Measurements from ENCODE around the gene SASS6.

Gene SASS6

DNA sequence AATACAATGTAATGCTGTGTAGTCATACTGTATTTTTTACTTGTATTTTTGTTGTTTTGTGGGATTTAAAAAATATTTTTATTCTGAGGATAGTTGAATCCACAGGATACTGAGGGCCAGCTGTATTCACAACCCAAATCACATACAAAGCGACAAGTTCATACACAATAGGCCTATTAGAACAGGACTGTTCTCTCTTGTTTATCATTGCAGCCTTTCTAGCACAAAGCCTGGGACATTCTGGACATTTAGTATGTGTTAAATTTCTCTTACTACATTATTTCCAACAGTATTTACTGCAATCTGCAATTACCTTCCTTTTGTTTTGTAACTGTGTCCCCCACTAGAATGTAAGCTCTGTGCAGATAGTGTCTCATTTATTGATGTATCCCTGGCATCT lies 97.5 kb downstream of the SASS6 start:
- TF ChIP-seq FOXP2 (optimal IDR thresholded peaks at IDR 0.05; ENCODE audit: borderline replicate concordance, extremely low read depth, extremely low read length, insufficient read depth) (no peak), SIN3A (IDR thresholded peaks at IDR 0.05; ENCODE audit: borderline replicate concordance, insufficient read depth, low read length) (no peak), TAF1 (IDR thresholded peaks at IDR 0.05; ENCODE audit: borderline replicate concordance, insufficient read depth, low read length) (no peak), POLR2AphosphoS5 (IDR thresholded peaks at IDR 0.05; ENCODE audit: low read depth, low read length) (no peak)
- TF ChIP-seq, protein P1, sequence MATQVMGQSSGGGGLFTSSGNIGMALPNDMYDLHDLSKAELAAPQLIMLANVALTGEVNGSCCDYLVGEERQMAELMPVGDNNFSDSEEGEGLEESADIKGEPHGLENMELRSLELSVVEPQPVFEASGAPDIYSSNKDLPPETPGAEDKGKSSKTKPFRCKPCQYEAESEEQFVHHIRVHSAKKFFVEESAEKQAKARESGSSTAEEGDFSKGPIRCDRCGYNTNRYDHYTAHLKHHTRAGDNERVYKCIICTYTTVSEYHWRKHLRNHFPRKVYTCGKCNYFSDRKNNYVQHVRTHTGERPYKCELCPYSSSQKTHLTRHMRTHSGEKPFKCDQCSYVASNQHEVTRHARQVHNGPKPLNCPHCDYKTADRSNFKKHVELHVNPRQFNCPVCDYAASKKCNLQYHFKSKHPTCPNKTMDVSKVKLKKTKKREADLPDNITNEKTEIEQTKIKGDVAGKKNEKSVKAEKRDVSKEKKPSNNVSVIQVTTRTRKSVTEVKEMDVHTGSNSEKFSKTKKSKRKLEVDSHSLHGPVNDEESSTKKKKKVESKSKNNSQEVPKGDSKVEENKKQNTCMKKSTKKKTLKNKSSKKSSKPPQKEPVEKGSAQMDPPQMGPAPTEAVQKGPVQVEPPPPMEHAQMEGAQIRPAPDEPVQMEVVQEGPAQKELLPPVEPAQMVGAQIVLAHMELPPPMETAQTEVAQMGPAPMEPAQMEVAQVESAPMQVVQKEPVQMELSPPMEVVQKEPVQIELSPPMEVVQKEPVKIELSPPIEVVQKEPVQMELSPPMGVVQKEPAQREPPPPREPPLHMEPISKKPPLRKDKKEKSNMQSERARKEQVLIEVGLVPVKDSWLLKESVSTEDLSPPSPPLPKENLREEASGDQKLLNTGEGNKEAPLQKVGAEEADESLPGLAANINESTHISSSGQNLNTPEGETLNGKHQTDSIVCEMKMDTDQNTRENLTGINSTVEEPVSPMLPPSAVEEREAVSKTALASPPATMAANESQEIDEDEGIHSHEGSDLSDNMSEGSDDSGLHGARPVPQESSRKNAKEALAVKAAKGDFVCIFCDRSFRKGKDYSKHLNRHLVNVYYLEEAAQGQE (IDR thresholded peaks at IDR 0.05; ENCODE audit: insufficient read depth in 1 of 2, low read depth in 2 of 2, low read length in 2 of 2), result no peak

DNA sequence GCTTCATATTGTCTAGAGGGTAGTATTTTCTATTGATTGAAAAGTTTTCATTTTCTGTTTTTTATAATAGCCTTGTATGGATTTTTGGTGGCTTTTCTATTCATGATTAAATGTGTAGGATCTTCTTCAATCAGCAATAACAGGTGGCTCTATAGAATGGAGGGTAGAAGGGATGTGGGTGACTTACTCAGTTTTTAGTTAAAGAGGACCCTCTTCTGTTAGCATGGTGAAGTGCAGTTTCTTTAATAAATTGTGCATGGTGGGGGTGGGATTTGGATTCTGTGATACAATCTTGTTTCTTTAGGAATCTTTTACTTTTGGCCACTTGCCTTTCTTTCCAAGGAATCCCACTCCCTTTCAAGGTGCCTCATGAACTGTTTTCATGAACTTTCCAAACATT lies 98.3 kb downstream of the SASS6 start:
- TF ChIP-seq FOXP2 (optimal IDR thresholded peaks at IDR 0.05; ENCODE audit: borderline replicate concordance, extremely low read depth, extremely low read length, insufficient read depth) (no peak), SIN3A (IDR thresholded peaks at IDR 0.05; ENCODE audit: borderline replicate concordance, insufficient read depth, low read length) (no peak), TAF1 (IDR thresholded peaks at IDR 0.05; ENCODE audit: borderline replicate concordance, insufficient read depth, low read length) (no peak), POLR2AphosphoS5 (IDR thresholded peaks at IDR 0.05; ENCODE audit: low read depth, low read length) (no peak)
- TF ChIP-seq, protein P1 (IDR thresholded peaks at IDR 0.05; ENCODE audit: insufficient read depth in 1 of 2, low read depth in 2 of 2, low read length in 2 of 2), result no peak
